BE2C (cell line): ENCODE measurements around the gene RNASEH1.

Experiments
- DNase-seq: peaks from one replicate; pipeline ENCODE4 v3.0.0-alpha.2; 2020
- H3K27me3 ChIP-seq: fragments of 250-450 bp; sonication (Bioruptor Pico); 2 replicates; pipeline ENCODE4 v1.5.1; 2020; ENCODE audit warnings: mild to moderate bottlenecking
- H3K36me3 ChIP-seq: fragments of 250-450 bp; sonication (Bioruptor Pico); 2 replicates; pipeline ENCODE4 v1.5.1; 2020; ENCODE audit warnings: mild to moderate bottlenecking
- H3K4me1 ChIP-seq: fragments of 250-450 bp; sonication (Bioruptor Pico); 2 replicates; pipeline ENCODE4 v1.5.1; 2020
- H3K4me3 ChIP-seq: 2 replicates; pipeline ENCODE4 v1.5.1; 2011; ENCODE audit warnings: low read depth, low read length
- H3K9me3 ChIP-seq: fragments of 250-450 bp; sonication (Bioruptor Pico); 2 replicates; pipeline ENCODE4 v1.5.1; 2020
- TF ChIP-seq, protein P1 (sequence below): IDR thresholded peaks from 2 replicates; pipeline ENCODE4 v1.5.1; 2012; ENCODE audit warnings: mild to moderate bottlenecking, low read depth, low read length

RNASEH1 gene

GRCh38 chr2:3532941-3533340 is 25.2 kb downstream of the RNASEH1 start:
- Histone ChIP-seq H3K36me3 (no peaks in the 10 kb centered on the region), H3K9me3 (no peaks in the 10 kb centered on the region), H3K27me3 (no peaks in the 10 kb centered on the region), H3K4me1 (no peaks in the 10 kb centered on the region), H3K4me3 (no peak overlapping the region)
- DNase-seq, result no peak
- TF ChIP-seq, protein P1, sequence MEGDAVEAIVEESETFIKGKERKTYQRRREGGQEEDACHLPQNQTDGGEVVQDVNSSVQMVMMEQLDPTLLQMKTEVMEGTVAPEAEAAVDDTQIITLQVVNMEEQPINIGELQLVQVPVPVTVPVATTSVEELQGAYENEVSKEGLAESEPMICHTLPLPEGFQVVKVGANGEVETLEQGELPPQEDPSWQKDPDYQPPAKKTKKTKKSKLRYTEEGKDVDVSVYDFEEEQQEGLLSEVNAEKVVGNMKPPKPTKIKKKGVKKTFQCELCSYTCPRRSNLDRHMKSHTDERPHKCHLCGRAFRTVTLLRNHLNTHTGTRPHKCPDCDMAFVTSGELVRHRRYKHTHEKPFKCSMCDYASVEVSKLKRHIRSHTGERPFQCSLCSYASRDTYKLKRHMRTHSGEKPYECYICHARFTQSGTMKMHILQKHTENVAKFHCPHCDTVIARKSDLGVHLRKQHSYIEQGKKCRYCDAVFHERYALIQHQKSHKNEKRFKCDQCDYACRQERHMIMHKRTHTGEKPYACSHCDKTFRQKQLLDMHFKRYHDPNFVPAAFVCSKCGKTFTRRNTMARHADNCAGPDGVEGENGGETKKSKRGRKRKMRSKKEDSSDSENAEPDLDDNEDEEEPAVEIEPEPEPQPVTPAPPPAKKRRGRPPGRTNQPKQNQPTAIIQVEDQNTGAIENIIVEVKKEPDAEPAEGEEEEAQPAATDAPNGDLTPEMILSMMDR, result no peak

DNA sequence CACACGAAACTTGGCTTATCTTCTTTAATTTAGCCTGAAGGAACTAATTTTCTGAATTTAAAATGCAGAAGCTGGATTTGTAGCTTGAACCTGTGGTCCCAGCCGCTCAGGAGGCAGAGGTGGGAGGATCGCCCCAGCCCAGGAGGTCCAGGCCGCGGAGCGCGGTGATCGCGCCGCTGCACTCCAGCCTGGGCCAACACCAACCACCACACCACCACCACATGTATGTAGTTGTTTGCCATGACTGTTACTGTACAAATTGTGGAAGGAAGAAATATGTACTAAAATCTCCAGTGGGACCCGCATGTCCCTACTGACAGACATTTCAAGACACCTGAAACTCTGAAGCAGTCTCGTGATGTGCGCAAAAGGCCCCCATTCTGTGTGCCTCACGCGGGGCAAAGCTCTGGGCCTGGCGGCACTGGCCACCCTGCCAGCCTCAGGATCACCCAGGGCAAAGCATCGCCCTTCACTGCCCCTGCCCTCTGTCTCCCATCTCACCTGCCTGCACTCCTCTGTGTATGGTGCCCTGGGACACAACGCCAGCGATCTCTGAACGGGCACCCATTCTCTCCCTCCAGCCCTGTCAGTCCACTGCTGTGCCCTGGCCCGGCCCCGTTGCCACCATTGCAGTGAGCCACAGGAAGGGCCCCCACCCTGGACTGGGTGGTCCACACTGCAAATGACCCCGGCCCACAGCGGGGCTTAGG is 28.7 kb downstream of the RNASEH1 start:
- H3K9me3 ChIP-seq, result no peaks in the 10 kb centered on the region
- peaks cover 8% of the 10 kb centered on the region for H3K4me1 ChIP-seq
- H3K4me3 ChIP-seq, result no peak overlapping the region
- DNase-seq, result no peak
- H3K36me3 ChIP-seq, result no peaks in the 10 kb centered on the region
- TF ChIP-seq, protein P1, result no peak
- no peaks in the 10 kb centered on the region for H3K27me3 ChIP-seq

DNA sequence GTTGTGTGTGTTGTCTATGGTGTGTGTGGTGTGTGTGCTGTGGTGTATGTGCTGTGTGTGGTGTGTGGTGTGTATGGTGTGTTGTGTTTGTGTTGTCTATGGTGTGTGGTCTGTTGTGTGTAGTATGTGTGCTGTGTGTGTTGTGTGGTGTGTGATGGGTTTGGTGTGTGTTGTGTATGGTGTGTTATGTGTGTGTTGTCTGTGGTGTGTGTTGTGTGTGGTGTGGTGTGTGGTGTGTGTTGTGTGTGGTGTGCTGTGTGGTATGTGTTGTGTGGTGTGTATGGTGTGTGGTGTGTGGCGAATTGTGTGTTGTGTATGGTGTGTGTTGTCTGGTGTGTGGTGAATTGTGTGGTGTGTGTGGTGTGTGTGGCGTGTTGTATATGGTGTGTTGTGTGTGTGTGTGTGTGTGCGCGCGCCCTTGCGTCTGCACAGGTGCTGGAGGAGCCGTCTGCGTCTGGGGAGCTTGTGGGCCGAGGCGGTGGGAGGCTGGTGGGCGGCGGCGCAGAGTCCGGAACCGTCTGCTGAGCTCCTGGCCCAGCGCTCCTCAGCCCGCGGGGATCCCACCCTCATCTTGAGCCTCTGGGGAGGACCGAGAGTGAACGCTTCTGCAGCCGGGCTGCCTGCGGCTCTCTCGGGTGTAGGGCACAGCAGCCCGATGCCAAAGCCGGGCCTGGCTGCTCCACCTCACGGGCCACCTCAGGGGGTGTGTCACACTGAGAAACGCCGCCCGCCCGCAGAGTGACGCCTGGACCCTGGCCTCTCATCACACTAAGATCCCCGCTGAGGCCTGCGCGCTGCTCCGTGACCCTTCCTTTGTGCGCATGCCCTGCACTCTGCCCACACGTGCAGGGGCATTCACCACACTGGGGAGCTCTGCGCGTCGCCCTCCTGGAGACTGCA is 30.0 kb downstream of the RNASEH1 start:
- DNase-seq, result no peak
- H3K27me3 ChIP-seq, result no peaks in the 10 kb centered on the region
- H3K36me3 ChIP-seq, result no peaks in the 10 kb centered on the region
- peaks cover 18% of the 10 kb centered on the region for H3K4me1 ChIP-seq
- TF ChIP-seq, protein P1, result no peak
- no peak overlapping the region for H3K4me3 ChIP-seq
- no peaks in the 10 kb centered on the region for H3K9me3 ChIP-seq

GRCh38 chr2:3526871-3527270 is 31.3 kb downstream of the RNASEH1 start:
- Histone ChIP-seq H3K4me1 (peaks cover 18% of the 10 kb centered on the region), H3K27me3 (no peaks in the 10 kb centered on the region), H3K36me3 (no peaks in the 10 kb centered on the region), H3K9me3 (no peaks in the 10 kb centered on the region), H3K4me3 (no peak overlapping the region)
- TF ChIP-seq, protein P1, result no peak
- DNase-seq, result no peak

GRCh38 chr2:3523551-3524041 is 34.5 kb downstream of the RNASEH1 start:
- DNase-seq, result no peak
- Histone ChIP-seq H3K9me3 (no peaks in the 10 kb centered on the region), H3K36me3 (no peaks in the 10 kb centered on the region), H3K27me3 (no peaks in the 10 kb centered on the region), H3K4me3 (peak overlapping the region; percentile 25), H3K4me1 (peaks cover 18% of the 10 kb centered on the region)
- TF ChIP-seq, protein P1, result no peak
